IMR-90 (cell line): ENCODE data around the gene PID1.

Experiments
- POLR2A ChIP-seq: IDR thresholded peaks from 2 replicates; pipeline ENCODE4 v1.6.1; 2012; ENCODE audit warnings: mild to moderate bottlenecking, low read depth, low read length
- TF ChIP-seq, protein P1 (sequence below): conservative IDR thresholded peaks from 2 replicates; pipeline ENCODE4 v1.5.1; 2012; ENCODE audit warnings: mild to moderate bottlenecking, low read depth, low read length, improper control_type of control experiment
- TF ChIP-seq, protein P2 (sequence below): fragments of 150-350 bp; IDR thresholded peaks from 2 replicates; pipeline ENCODE4 v1.6.1; 2017; ENCODE audit warnings: mild to moderate bottlenecking, antibody characterized with exemption, low read length, low read depth

DNA sequence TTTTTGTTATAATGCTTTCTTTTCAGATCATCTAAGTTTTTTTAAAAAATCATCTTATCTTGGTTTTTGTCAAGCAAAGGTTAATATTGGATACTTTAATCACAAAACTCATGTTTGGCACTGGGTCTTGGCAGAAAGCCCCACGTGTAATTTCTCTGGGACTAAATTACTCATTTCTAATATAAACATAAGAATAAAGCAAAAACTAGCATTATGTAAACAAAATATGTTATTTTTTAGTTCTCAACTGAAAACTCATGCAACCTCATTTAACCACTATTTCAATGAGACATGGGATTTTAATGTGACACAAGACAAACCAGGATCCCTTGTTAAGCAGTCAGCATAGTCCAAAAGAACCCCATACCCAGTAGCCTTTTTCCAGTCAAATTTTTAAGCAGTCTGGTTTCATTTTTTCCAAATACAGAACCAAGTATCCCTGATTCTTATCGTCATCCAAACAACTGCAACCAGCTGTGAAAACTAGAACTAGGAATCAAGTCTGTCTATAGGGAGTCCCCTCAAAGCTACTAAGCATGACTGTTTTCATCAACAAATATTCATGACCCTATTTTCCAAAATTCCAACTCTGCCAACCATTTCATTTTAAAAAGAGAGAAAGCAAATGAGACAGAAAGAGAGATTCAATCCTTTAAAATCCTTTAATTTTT lies 27.1 kb downstream of the PID1 start:
- no peak for TF ChIP-seq POLR2A
- TF ChIP-seq, protein P1, sequence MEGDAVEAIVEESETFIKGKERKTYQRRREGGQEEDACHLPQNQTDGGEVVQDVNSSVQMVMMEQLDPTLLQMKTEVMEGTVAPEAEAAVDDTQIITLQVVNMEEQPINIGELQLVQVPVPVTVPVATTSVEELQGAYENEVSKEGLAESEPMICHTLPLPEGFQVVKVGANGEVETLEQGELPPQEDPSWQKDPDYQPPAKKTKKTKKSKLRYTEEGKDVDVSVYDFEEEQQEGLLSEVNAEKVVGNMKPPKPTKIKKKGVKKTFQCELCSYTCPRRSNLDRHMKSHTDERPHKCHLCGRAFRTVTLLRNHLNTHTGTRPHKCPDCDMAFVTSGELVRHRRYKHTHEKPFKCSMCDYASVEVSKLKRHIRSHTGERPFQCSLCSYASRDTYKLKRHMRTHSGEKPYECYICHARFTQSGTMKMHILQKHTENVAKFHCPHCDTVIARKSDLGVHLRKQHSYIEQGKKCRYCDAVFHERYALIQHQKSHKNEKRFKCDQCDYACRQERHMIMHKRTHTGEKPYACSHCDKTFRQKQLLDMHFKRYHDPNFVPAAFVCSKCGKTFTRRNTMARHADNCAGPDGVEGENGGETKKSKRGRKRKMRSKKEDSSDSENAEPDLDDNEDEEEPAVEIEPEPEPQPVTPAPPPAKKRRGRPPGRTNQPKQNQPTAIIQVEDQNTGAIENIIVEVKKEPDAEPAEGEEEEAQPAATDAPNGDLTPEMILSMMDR: no peak
- TF ChIP-seq, protein P2, sequence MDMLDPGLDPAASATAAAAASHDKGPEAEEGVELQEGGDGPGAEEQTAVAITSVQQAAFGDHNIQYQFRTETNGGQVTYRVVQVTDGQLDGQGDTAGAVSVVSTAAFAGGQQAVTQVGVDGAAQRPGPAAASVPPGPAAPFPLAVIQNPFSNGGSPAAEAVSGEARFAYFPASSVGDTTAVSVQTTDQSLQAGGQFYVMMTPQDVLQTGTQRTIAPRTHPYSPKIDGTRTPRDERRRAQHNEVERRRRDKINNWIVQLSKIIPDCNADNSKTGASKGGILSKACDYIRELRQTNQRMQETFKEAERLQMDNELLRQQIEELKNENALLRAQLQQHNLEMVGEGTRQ: no peak
